Ecto neural progenitor cell (in vitro differentiated cells): ENCODE results near the gene FBXO45.
A peak's percentile ranks its signal among the peaks of the same experiment; 100 is the strongest.
"Not testable (repeated sequence)": the region's sequence is repeated elsewhere in the genome, so short reads cannot be mapped to it uniquely, and the experiment has no call there.

ENCODE experiments used
- DNase-seq: peaks from one replicate; pipeline ENCODE4 v3.0.0-alpha.2; 2018; ENCODE audit warnings: low spot score

The FBXO45 gene

GRCh38 chr3:196619223-196619622 lies 50.8 kb downstream of the FBXO45 start:
- no peak for DNase-seq

- DNase-seq = not testable (repeated sequence)
Measured at GRCh38 chr3:196619627-196620026, 51.2 kb downstream of the FBXO45 start.

GRCh38 chr3:196620161-196620604 lies 51.7 kb downstream of the FBXO45 start:
- DNase-seq = no peak

GRCh38 chr3:196620684-196621083 lies 52.2 kb downstream of the FBXO45 start:
- no peak for DNase-seq

- DNase-seq = no peak
Measured at GRCh38 chr3:196621611-196622010, 53.2 kb downstream of the FBXO45 start.

GRCh38 chr3:196624067-196624790 lies 55.8 kb downstream of the FBXO45 start:
- no peak for DNase-seq

GRCh38 chr3:196624907-196625306 lies 56.4 kb downstream of the FBXO45 start:
- DNase-seq = no peak

GRCh38 chr3:196625331-196625730 lies 56.9 kb downstream of the FBXO45 start:
- DNase-seq = no peak

- no peak for DNase-seq
Measured at GRCh38 chr3:196627918-196628231, 59.4 kb downstream of the FBXO45 start.

GRCh38 chr3:196629228-196629627 lies 60.8 kb downstream of the FBXO45 start:
- DNase-seq = no peak

- no peak for DNase-seq
Measured at GRCh38 chr3:196631682-196632045, 63.2 kb downstream of the FBXO45 start.

GRCh38 chr3:196632046-196632751 lies 63.7 kb downstream of the FBXO45 start:
- peak; percentile 95 for DNase-seq

- no peak for DNase-seq
Measured at GRCh38 chr3:196633555-196634151, 65.2 kb downstream of the FBXO45 start.

- no peak for DNase-seq
Measured at GRCh38 chr3:196634224-196634623, 65.8 kb downstream of the FBXO45 start.

- DNase-seq = no peak
Measured at GRCh38 chr3:196634829-196635228, 66.4 kb downstream of the FBXO45 start.

- DNase-seq = no peak
Measured at GRCh38 chr3:196636369-196637349, 68.2 kb downstream of the FBXO45 start.

- DNase-seq = not testable (repeated sequence)
Measured at GRCh38 chr3:196637941-196638340, 69.5 kb downstream of the FBXO45 start.
